Ishikawa (cell line): ENCODE measurements around the gene RSPH3.

Experiments used
- CEBPB ChIP-seq: IDR thresholded peaks from 2 replicates; pipeline ENCODE4 v1.6.1; 2012
- CREB1 ChIP-seq: IDR thresholded peaks from 2 replicates; pipeline ENCODE4 v1.6.1; 2012; ENCODE audit warnings: low read depth
- EGR1 ChIP-seq: IDR thresholded peaks from 2 replicates; pipeline ENCODE4 v1.6.1; 2012
- EP300 ChIP-seq: IDR thresholded peaks from 2 replicates; pipeline ENCODE4 v1.6.1; 2012; ENCODE audit warnings: borderline replicate concordance
- FOXM1 ChIP-seq: IDR thresholded peaks from 2 replicates; pipeline ENCODE4 v1.6.1; 2012; ENCODE audit warnings: low read depth, borderline replicate concordance
- NFIC ChIP-seq: IDR thresholded peaks from 2 replicates; pipeline ENCODE4 v1.6.1; 2012
- RAD21 ChIP-seq: IDR thresholded peaks from 2 replicates; pipeline ENCODE4 v1.6.1; 2012; ENCODE audit warnings: low read depth
- TAF1 ChIP-seq: IDR thresholded peaks from 2 replicates; pipeline ENCODE4 v1.6.1; 2012; ENCODE audit warnings: low read depth, mild to moderate bottlenecking
- TCF12 ChIP-seq: IDR thresholded peaks from 2 replicates; pipeline ENCODE4 v1.6.1; 2012; ENCODE audit warnings: low read depth
- TEAD4 ChIP-seq: IDR thresholded peaks from 2 replicates; pipeline ENCODE4 v1.6.1; 2012
- YY1 ChIP-seq: IDR thresholded peaks from 2 replicates; pipeline ENCODE4 v1.6.1; 2012; ENCODE audit warnings: low read depth
- ZBTB7A ChIP-seq: IDR thresholded peaks from 2 replicates; pipeline ENCODE4 v1.6.1; 2012; ENCODE audit warnings: low read depth
- TF ChIP-seq, protein P1 (sequence below): IDR thresholded peaks from 2 replicates; pipeline ENCODE4 v1.6.1; 2012; ENCODE audit warnings: low read depth, mild to moderate bottlenecking
- TF ChIP-seq, protein P2 (sequence below): IDR thresholded peaks from 2 replicates; pipeline ENCODE4 v1.6.1; 2012
- TF ChIP-seq, protein P3 (sequence below): IDR thresholded peaks from 2 replicates; pipeline ENCODE4 v1.6.1; 2012

Gene RSPH3

DNA sequence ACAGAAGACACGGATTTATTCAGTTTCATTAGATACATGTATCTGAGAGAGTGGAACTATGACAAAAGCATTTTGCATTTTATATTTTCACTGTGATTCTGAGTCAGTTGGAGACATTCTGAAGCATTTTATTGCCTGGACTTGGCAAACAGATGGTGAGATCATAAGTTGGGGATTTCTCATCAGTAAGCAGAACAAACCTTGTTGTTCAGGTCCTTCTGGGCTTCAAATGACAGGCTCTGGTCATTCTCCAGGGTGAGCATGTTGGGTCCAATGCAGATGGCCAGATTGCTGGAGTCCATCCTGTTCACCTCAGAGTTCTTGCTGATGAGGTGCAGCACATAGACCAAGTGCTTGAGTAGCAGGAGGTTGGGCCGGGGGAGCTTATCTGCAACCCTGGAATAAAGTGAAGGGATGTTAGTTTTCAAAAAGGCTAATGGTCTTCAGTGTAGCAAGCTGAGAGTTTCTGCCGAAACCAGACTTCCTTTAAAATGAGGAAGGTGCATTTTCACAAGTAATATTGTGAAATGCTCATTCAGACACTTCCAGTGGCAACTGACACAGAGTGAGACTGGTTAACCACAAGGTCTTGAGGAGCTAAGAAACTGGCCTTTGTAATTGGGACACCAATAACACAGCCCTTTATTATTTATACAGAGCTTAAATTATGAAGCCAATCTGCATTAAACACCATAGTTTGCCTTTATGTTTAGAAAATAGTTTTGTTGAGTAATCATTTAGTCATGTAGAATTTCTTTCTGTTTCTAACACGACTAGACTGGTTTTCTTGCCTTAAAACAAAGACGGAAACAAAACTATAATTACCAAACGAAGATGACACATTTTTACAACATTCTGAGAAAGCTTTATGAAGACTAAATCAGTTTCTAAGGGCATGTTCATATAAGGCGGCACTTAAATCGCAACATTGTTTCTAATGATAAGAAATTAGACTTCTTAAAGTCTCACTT lies 39.2 kb upstream of the RSPH3 start:
- TF ChIP-seq RAD21, result no peak
- no peak for TF ChIP-seq ZBTB7A
- TF ChIP-seq CEBPB, result no peak
- TF ChIP-seq, protein P1, sequence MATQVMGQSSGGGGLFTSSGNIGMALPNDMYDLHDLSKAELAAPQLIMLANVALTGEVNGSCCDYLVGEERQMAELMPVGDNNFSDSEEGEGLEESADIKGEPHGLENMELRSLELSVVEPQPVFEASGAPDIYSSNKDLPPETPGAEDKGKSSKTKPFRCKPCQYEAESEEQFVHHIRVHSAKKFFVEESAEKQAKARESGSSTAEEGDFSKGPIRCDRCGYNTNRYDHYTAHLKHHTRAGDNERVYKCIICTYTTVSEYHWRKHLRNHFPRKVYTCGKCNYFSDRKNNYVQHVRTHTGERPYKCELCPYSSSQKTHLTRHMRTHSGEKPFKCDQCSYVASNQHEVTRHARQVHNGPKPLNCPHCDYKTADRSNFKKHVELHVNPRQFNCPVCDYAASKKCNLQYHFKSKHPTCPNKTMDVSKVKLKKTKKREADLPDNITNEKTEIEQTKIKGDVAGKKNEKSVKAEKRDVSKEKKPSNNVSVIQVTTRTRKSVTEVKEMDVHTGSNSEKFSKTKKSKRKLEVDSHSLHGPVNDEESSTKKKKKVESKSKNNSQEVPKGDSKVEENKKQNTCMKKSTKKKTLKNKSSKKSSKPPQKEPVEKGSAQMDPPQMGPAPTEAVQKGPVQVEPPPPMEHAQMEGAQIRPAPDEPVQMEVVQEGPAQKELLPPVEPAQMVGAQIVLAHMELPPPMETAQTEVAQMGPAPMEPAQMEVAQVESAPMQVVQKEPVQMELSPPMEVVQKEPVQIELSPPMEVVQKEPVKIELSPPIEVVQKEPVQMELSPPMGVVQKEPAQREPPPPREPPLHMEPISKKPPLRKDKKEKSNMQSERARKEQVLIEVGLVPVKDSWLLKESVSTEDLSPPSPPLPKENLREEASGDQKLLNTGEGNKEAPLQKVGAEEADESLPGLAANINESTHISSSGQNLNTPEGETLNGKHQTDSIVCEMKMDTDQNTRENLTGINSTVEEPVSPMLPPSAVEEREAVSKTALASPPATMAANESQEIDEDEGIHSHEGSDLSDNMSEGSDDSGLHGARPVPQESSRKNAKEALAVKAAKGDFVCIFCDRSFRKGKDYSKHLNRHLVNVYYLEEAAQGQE, result no peak
- no peak for TF ChIP-seq FOXM1
- no peak for TF ChIP-seq TEAD4

DNA sequence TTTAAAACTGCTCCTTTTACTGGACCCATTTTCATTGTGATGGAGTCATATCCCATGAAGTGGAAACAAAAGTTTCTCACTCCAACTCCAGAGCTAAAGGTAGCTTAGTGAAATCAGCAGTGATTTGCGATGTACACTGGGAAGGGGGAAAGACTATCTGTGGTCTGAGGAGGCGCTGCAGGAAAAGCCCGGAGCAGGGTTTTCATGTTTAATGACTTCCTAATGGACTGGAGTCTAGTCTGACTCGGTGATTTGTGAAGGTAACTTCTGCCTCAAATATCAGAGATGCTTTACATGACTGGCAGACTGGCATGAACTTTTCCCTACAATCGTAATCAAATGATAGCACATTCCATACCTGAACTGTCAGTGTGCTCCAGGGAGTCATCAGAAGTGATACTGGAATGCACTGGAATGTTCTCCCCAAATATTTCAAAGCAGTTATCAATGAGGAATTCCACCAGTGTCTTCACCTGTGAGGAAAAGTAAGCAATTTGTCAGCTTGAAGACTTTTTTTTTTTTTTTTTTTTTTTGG lies 37.8 kb upstream of the RSPH3 start:
- TF ChIP-seq, protein P2, sequence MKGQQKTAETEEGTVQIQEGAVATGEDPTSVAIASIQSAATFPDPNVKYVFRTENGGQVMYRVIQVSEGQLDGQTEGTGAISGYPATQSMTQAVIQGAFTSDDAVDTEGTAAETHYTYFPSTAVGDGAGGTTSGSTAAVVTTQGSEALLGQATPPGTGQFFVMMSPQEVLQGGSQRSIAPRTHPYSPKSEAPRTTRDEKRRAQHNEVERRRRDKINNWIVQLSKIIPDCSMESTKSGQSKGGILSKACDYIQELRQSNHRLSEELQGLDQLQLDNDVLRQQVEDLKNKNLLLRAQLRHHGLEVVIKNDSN, result no peak
- TF ChIP-seq CEBPB (no peak), YY1 (no peak), TEAD4 (no peak), EGR1 (no peak), TCF12 (no peak)

DNA sequence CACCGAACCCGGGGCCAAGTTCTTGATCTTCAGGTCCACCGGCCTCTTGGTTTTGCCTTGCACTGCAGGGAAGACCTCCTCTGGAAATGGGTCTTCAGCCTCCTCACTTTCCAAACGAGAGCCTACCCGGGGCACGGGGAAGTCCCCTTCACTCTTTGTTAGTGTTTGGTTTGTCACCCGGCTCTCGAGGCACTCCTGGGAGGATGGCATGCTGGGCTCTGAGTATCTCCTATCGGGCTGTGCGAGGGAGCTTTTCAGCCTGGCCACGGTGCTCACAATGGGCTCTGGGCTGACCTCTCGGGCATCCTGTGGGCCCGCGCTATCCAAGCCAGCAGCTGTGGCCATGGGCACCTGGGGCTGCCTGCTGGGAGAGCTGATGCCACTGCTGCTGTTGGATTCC lies 36.7 kb upstream of the RSPH3 start:
- no peak for TF ChIP-seq NFIC
- TF ChIP-seq TAF1, result no peak

DNA sequence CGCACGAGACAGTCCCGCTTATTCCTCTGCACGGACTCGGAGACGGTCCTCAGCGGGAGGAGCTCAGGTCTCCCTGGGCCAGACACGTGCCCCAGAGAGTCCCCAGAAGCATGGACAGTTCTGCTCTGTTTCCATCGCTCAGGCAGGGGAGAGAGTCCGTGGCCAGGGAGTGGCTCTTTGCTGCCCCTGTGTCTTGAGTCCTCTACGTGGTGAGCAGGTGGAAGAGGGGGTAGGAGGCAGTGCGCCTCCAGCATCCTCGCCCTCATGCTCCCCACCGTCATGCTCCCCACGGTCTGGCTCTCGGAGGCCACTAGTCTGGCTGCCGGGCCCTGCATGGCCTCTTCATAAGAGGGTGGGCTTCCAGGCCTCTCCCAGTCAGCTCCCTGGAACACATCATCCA lies 35.9 kb upstream of the RSPH3 start:
- TF ChIP-seq EP300 (no peak), TAF1 (no peak), CEBPB (no peak), EGR1 (no peak), ZBTB7A (no peak), RAD21 (no peak), TCF12 (no peak), YY1 (no peak), TEAD4 (no peak), FOXM1 (no peak), NFIC (no peak), CREB1 (no peak)
- TF ChIP-seq, protein P1, result no peak
- TF ChIP-seq, protein P2, result no peak
- TF ChIP-seq, protein P3, sequence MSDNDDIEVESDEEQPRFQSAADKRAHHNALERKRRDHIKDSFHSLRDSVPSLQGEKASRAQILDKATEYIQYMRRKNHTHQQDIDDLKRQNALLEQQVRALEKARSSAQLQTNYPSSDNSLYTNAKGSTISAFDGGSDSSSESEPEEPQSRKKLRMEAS, result no peak

DNA sequence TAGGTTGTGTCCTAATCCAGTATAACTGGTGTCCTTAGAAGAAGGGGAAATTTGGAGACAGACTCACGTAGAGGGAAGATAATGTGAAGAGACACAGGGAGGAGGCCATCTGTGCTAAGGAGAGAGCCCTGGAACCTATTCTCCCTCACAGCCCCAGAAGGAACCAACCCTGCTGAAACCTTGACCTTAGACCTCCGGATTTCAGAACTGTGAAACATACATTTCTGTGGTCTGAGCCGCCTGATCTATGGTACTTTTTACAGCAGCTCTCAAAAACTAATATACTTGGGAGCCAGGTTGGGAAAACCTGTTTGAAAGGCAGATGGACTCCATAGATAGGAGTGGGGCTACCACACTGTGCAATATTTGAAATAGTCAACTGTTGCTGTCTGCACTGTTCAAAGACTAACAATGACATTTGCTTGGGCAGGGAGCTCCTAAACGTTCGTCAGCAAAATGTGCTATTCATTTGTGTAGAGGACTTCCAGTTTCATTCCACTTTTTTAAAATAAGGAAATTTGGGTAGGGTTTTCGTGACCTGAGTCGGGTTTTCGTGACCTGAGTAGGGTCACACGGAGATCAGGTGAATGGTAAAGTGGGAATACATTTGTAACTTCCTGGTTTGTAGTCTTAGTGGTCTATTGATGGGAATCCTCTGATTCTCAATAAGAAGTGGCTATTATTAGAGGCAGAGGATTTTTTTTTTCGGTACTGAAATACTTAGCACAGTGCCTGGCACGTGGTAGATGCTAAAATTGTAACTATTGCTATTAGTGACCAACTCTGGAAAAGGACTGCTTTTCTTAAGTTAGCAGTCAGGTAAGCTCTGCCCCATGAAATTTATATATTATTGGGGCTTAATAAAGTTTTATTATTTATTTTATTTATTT lies 33.4 kb upstream of the RSPH3 start:
- TF ChIP-seq EP300 (no peak), CREB1 (no peak), EGR1 (no peak), ZBTB7A (no peak), RAD21 (no peak), YY1 (no peak), CEBPB (no peak), TEAD4 (no peak), TCF12 (no peak), NFIC (no peak), FOXM1 (no peak), TAF1 (no peak)
- TF ChIP-seq, protein P3, result no peak
- TF ChIP-seq, protein P1, result no peak
- TF ChIP-seq, protein P2, result no peak
